ENCODE measurements around the gene TMPRSS6.
"Not testable (repeated sequence)": the region's sequence is repeated elsewhere in the genome, so short reads cannot be mapped to it uniquely, and the experiment has no call there.

TMPRSS6 gene

GRCh38 chr22:37084385-37084784 is 25.1 kb downstream of the TMPRSS6 start:
- no peak for DNase-seq

DNA sequence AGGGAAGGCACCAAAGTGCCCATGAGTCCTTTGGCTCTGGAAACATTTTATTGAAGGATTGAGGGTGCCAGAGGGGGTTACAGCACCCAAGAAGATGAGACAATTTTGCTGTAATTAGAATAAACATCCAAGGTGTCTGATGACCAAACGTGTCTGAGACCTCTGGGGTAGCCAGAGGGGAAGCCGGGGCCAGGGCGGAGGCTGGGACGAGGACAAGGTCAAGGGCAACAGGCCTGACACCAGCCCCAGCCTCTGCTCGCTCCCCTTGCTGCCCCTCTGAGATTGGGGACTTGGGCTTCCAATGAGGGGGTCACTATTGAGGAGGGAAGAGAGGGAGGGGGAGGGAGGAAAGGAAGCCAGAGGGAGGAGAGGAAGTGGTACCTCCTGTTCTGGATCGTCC is 25.6 kb downstream of the TMPRSS6 start:
- DNase-seq, result no peak

DNA sequence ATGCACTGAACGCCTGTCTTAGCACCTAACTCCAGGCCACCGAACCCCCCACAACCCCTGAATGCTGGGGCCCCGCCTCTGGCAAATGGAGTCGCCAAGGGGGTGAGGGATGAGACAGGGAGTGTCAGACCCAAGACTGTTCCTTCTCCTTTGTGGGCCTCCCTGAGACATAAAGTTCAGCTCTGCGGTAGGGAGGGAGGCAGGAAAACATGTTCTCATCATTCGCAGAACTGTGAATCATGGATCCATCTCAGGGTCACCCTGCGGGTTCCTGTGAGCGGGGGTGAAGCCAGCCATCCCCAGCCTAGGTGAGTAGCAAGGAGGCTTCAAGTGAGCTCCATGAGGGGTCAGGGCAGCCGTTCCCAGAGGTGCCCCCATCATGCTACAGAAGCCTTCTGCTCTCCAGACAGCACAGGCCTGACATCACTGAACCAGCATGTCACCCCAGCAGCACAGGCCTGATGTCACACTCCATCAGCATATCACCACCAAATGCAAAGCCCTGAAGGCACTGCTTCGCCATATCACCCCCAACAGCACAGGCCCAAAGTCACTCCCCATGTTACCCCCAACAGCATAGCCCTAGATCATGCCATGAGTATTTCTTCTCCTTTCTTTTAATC is 27.2 kb downstream of the TMPRSS6 start:
- no peak for DNase-seq

DNA sequence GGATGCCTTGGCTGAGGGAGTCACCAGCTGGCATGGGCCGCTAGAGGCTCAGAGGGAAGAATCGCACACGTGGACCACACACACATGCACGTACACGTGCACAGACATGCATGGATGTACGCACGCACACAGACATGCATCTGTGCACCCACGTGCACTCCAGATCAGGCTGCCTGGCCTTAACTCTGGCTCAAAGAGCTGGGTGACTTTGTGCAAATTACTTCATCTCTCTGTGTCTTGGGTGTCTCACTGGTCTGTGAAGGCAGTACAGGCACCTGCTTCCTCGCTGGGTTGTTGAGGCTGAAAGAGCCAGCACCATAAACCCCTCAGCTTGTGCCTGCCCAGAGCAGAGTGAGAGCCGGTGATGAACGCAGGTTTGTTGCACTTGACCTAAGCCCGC is 28.7 kb downstream of the TMPRSS6 start:
- DNase-seq, result no peak

- no peak for DNase-seq
Observed at GRCh38 chr22:37080438-37080837, 29.1 kb downstream of the TMPRSS6 start.

GRCh38 chr22:37079668-37080171 is 29.8 kb downstream of the TMPRSS6 start:
- DNase-seq, result no peak

DNA sequence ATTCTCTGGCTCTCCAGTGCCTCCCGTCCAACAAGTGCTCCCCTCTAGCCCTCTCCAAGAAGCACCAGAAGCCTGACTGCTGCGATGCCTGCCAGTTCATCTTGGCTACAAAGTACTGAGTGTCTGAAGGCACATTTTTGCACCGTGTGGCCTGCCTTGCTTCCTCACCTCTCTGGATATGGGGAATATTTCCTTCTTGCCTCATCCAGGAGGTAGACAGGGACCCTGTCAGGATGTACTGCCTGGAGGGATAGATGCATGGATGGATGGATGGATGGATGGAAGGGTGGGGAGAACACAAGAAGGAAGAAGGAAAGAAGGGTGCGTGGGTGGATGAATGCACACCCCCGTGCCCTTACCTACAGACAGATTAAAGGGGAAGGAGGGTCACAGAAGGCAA is 30.4 kb downstream of the TMPRSS6 start:
- DNase-seq, result no peak

GRCh38 chr22:37077802-37078448 is 31.6 kb downstream of the TMPRSS6 start:
- DNase-seq, result no peak

GRCh38 chr22:37075822-37076433 is 33.6 kb downstream of the TMPRSS6 start:
- no peak for DNase-seq

DNA sequence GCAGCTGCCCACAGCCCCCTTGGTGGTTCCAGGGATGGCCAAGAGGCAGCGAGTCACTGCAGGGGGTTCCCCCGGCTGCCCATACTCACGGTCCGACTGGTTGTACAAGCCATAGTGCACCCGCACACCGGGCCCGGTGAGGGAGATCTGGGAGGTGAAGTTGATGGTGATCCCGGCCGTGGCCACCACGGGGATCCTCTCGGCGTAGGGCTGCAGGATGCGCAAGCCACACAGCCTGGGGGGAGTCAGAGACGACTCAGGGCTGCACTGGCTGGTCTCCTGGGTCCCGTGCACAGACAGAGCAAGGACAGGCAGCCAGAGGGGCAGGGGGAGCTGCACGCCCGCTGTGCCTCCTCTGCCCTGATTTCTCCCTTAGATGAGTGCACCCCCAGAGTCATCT is 34.5 kb downstream of the TMPRSS6 start:
- no peak for DNase-seq

DNA sequence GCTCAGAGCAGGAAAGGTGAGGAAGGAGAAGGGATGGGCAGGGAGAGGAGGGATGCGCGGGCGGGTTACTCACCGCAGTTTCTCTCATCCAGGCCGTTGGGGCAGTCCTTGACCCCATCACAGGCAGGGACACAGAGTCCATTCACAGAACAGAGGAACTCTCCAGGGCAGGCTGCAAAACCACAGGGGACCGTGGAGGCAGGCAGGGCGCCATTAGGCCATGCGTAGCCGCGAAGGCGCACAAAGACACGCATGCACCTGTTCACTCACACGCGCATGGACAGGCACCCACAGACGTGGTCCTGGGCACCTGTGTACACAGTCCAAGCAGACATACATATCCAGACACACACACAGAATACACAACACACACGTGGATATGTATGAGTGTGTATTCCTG is 35.0 kb downstream of the TMPRSS6 start:
- DNase-seq, result no peak

DNA sequence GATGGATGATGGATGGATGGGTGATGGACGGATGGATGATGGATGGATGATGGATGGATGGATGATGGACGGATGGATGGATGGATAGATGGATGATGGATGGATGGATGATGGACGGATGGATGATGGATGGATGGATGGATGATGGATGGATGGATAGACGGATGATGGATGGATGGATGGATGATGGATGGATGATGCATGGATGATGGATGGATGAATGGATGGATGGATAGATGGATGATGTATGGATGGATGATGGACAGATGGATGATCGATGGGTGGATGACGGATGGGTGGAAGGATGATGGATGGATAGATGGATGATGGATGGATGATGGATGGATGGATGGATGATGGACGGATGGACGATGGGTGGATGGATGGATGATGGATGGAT is 36.8 kb downstream of the TMPRSS6 start:
- DNase-seq, result no peak

GRCh38 chr22:37071850-37072592 is 37.5 kb downstream of the TMPRSS6 start:
- DNase-seq, result not testable (repeated sequence)

DNA sequence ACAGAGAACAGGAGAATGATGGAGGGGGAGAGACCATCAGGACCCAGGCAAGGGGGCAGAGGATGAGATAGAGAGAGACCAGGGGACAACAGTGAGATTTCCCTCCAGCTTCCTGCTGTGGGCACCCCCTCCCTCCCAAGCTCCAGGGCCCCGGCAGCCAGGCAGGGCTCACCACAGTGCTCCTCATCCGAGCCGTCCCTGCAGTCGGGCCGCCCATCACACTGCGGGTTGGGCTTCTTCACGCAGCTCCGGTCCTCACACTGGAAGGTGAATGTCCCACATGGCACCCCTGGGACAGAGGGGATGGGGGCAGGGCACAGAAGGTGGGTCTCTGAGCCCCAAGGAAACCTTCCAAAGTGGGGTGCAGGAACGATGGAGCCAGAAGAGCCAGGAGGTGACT is 38.8 kb downstream of the TMPRSS6 start:
- no peak for DNase-seq

- no peak for DNase-seq
Observed at GRCh38 chr22:37070334-37070733, 39.2 kb downstream of the TMPRSS6 start.

DNA sequence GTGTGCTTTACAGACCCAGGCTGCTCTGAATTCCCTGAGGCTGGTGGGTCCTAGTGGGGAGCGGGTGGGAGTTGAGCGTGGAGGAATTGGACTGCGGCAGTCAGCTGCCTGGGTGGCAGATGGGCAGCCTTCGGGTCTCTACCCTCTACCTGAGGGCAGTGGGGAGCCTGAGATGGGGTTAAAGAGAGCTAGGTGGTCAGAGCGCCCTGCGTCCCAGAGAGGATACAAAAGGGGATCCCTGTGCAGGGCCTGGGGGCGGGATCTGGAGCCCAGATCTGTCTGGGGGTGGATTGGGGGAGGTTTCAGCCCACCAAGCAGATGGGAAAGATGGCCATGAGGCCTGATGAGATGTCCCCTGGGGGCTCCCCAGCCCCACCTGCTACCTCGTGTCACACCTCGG is 39.8 kb downstream of the TMPRSS6 start:
- DNase-seq, result no peak

DNA sequence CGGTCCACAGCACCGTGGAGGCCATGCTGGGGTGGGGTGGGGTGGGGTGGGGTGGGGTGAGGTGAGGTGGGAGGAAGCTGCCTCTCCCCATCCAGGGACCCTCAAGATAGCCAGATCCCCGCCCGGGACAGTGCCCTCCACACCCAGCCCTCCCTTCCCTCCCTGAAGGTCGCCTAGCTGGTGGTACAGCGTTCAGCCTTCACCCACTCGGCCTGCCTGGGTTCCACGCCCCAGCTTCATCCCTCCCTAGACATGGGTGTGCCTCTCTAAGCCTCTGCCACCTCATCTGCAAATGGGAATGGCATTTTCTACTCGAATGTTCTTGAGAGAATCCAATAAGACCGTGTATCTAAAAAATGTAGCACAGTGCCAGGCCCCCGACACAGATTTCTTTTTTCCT is 40.2 kb downstream of the TMPRSS6 start:
- no peak for DNase-seq

GRCh38 chr22:37068859-37069258 is 40.7 kb downstream of the TMPRSS6 start:
- DNase-seq, result no peak

DNA sequence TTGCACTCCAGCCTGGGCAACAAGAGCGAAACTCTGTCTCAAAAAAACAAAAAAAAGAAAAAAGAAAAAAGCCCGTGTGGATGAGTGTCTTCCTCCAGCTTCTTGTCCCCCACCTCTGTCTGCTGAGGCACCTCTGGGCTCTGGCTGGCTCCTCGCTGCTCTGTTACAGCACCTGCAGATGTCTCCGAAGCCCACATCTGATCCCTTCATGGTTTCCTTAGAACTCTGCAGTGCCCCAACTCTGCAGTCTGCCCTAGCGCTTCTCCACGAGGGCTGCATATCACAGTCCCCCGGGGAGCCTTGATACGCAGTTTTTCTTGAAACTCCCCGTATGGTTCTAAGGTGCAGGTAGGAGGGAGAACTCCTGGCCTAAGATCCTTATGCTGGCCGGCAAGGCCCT is 42.1 kb downstream of the TMPRSS6 start:
- DNase-seq, result no peak

DNA sequence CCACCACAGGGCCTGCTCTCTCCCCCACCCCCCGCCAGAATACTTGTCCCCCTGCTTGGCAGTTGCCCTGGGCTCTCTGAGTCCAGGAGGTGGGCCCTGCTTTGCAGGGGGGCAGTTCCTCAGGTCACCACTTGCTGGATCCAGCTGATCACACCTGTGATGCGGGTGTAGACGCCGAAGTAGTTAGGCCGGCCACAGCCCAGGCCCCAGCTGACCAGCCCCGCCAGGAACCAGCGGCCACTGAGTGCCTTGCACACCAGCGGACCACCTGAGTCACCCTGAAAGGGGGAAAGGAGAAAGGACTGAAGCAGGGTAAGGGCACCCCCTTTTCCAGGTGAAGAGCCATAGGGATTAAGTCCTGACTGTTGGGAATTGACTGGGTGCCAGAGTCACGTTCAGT is 43.6 kb downstream of the TMPRSS6 start:
- no peak for DNase-seq

GRCh38 chr22:37065180-37065579 is 44.3 kb downstream of the TMPRSS6 start:
- no peak for DNase-seq

DNA sequence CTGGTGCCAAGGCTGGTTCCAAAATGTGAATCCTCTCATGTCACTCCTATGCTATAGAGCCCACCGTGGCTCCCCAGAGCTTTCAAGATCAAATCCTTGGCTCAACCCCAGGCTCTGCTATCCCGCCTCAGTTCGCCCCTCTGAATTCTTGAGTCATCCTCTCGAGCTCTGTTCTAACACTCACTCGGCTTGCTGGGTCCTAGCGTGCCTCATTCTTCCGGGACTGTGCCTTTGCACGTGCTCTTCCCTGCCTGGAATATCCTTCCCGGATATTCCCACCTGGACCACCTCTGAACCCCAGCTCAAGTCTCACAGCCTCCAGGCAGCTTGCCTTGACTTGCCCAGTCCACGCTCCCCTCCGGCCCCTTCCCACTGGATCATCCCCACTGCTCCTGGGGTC is 45.0 kb downstream of the TMPRSS6 start:
- DNase-seq, result no peak
